GM23338 (cell line): ENCODE measurements around the gene CBLC. TPM values are rescaled to one million over a fixed set of nuclear protein-coding genes. Genes with fewer than 3 reads are reported as not detected.
"Not testable (repeated sequence)": the region's sequence is repeated elsewhere in the genome, so short reads cannot be mapped to it uniquely, and the experiment has no call there.

Experiments
- ATAC-seq: fragments of 200-7000 bp; cut with Tn5 transposase; 3 replicates; pipeline ENCODE4 v1.9.1; 2020
- DNase-seq: peaks from one replicate; pipeline ENCODE4 v3.0.0-alpha.2; 2015; ENCODE audit warnings: low spot score
- H2AFZ ChIP-seq: fragments of 200-600 bp; sonication (generic); 2 replicates; pipeline ENCODE4 v1.8.0; 2016; ENCODE audit warnings: antibody characterized with exemption, mild to moderate bottlenecking, moderate library complexity
- H3F3A ChIP-seq: fragments of 200-600 bp; sonication (generic); replicated peaks from 2 replicates; pipeline ENCODE4 v1.8.0; 2017; ENCODE audit warnings: antibody characterized with exemption, mixed run types, low read depth
- H3K27ac ChIP-seq: fragments of 200-600 bp; sonication (generic); 2 replicates; pipeline ENCODE4 v1.6.1; 2016; ENCODE audit warnings: low read depth
- H3K27me3 ChIP-seq: fragments of 200-600 bp; sonication (generic); 2 replicates; pipeline ENCODE4 v1.8.0; 2016; ENCODE audit warnings: mild to moderate bottlenecking, mixed run types, moderate library complexity; ENCODE audit not compliant: insufficient read depth
- H3K36me3 ChIP-seq: fragments of 200-600 bp; sonication (generic); 2 replicates; pipeline ENCODE4 v1.8.0; 2016; ENCODE audit warnings: mild to moderate bottlenecking; ENCODE audit not compliant: insufficient read depth
- H3K4me1 ChIP-seq: fragments of 200-600 bp; sonication (generic); 2 replicates; pipeline ENCODE4 v1.8.0; 2016; ENCODE audit warnings: mild to moderate bottlenecking, moderate library complexity; ENCODE audit not compliant: insufficient read depth
- H3K4me2 ChIP-seq: fragments of 200-600 bp; sonication (generic); 2 replicates; pipeline ENCODE4 v1.7.1; 2017; ENCODE audit warnings: mixed run types
- H3K4me3 ChIP-seq: fragments of 200-600 bp; sonication (generic); 2 replicates; pipeline ENCODE4 v1.6.1; 2016; ENCODE audit warnings: mixed run types
- H3K79me2 ChIP-seq: fragments of 200-600 bp; sonication (generic); replicated peaks from 2 replicates; pipeline ENCODE4 v1.8.0; 2017; ENCODE audit warnings: mild to moderate bottlenecking; ENCODE audit not compliant: insufficient read depth
- H3K9me2 ChIP-seq: fragments of 200-600 bp; sonication (generic); 2 replicates; pipeline ENCODE4 v1.8.0; 2017; ENCODE audit not compliant: insufficient read depth
- H4K20me1 ChIP-seq: fragments of 200-600 bp; sonication (generic); replicated peaks from 2 replicates; pipeline ENCODE4 v1.8.0; 2017; ENCODE audit warnings: mild to moderate bottlenecking; ENCODE audit not compliant: insufficient read depth
- H3K27ac Mint-ChIP-seq: 2 replicates; pipeline ENCODE4 v1.8.0; 2020; ENCODE audit warnings: inconsistent platforms, mild to moderate bottlenecking, moderate library complexity, mixed read lengths
- H3K27me3 Mint-ChIP-seq: 3 replicates; pipeline ENCODE4 v1.8.0; 2022; ENCODE audit warnings: low read depth, mild to moderate bottlenecking, moderate library complexity, mixed read lengths, inconsistent platforms; ENCODE audit not compliant: insufficient read depth, poor library complexity
- H3K36me3 Mint-ChIP-seq: 3 replicates; pipeline ENCODE4 v1.8.0; 2021; ENCODE audit warnings: low read depth, mild to moderate bottlenecking, inconsistent platforms, moderate library complexity, mixed read lengths
- H3K4me1 Mint-ChIP-seq: 3 replicates; pipeline ENCODE4 v1.8.0; 2020; ENCODE audit warnings: mild to moderate bottlenecking, inconsistent platforms, mixed read lengths
- H3K4me3 Mint-ChIP-seq: 3 replicates; pipeline ENCODE4 v1.8.0; 2021; ENCODE audit warnings: moderate library complexity, mild to moderate bottlenecking, inconsistent platforms, mixed read lengths
- H3K9me3 Mint-ChIP-seq: 3 replicates; pipeline ENCODE4 v1.8.0; 2020; ENCODE audit warnings: moderate library complexity, mild to moderate bottlenecking, inconsistent platforms, mixed read lengths
- ETS1 ChIP-seq: IDR thresholded peaks from 2 replicates; pipeline ENCODE4 v1.6.1; 2016; ENCODE audit warnings: antibody characterized with exemption
- EZH2phosphoT487 ChIP-seq: fragments of 200-600 bp; sonication (generic); IDR thresholded peaks from one replicate; pipeline ENCODE4 v1.8.1; 2018; ENCODE audit warnings: antibody characterized with exemption; ENCODE audit not compliant: unreplicated experiment
- POLR2AphosphoS5 ChIP-seq: IDR thresholded peaks from 2 replicates; pipeline ENCODE4 v1.6.1; 2016; ENCODE audit warnings: antibody characterized with exemption, low read depth
- ZNF462 ChIP-seq: fragments of 250-450 bp; sonication (Bioruptor Pico); IDR thresholded peaks from 2 replicates; pipeline ENCODE4 v1.5.0; 2020; ENCODE audit warnings: mild to moderate bottlenecking, moderate library complexity
- polyA plus RNA-seq: library from polyadenylated mRNA; unstranded; fragments of >200 nt; fragmentation: Nextera tagmentation; extraction: Ambion mirVana; gene quantifications from 2 replicates; pipeline ENCODE4 v1.2.1, GENCODE V29; 2016
- total RNA-seq: library from RNA; depleted of rRNA; stranded (reverse); fragments of >200 nt; shearing (Covaris generic); gene quantifications from 2 replicates; pipeline ENCODE4 v1.2.3, GENCODE V29; 2014

Gene CBLC
- total and polyA plus RNA-seq, 2 experiments from 2014 or later: 14.5 to 29.3 TPM

- TF ChIP-seq ZNF462 (CRISPR knock-in tag) (no peak), POLR2AphosphoS5 (no peak), EZH2phosphoT487 (no peak), ETS1 (no peak)
These were observed 47.1 kb downstream of the CBLC start (continued) for GRCh38 chr19:44824761-44825160.

GRCh38 chr19:44832875-44833274 lies 55.2 kb downstream of the CBLC start:
- not testable (repeated sequence) for H3K4me1 ChIP-seq

GRCh38 chr19:44834399-44834798 lies 56.7 kb downstream of the CBLC start:
- not testable (repeated sequence) for DNase-seq, H3F3A ChIP-seq, H3K36me3 Mint-ChIP-seq, H3K36me3 ChIP-seq, H3K4me3 ChIP-seq, H4K20me1 ChIP-seq, H3K4me2 ChIP-seq, H3K27ac ChIP-seq, H3K4me1 Mint-ChIP-seq, H3K9me2 ChIP-seq, ATAC-seq, H3K4me1 ChIP-seq, H3K9me3 Mint-ChIP-seq, H2AFZ ChIP-seq, H3K4me3 Mint-ChIP-seq, H3K27ac Mint-ChIP-seq, H3K79me2 ChIP-seq
- peaks cover 16% of the 10 kb centered on the region for H3K27me3 Mint-ChIP-seq
- peaks cover 81% of the 10 kb centered on the region for H3K27me3 ChIP-seq

More at GRCh38 chr19:44832875-44833274, 55.2 kb downstream of the CBLC start:
- H3K4me3 ChIP-seq, DNase-seq, H3K79me2 ChIP-seq, H2AFZ ChIP-seq, H3K27ac Mint-ChIP-seq, H3K9me3 Mint-ChIP-seq, H3F3A ChIP-seq, H3K27ac ChIP-seq, H3K36me3 ChIP-seq, H4K20me1 ChIP-seq, H3K4me1 Mint-ChIP-seq, ATAC-seq, H3K36me3 Mint-ChIP-seq, H3K9me2 ChIP-seq, H3K4me2 ChIP-seq, H3K4me3 Mint-ChIP-seq: not testable (repeated sequence)
- peaks cover 90% of the 10 kb centered on the region for H3K27me3 ChIP-seq
- H3K27me3 Mint-ChIP-seq: peaks cover 13% of the 10 kb centered on the region
